OCI-LY1 (cell line): ENCODE measurements around the gene PAPOLB.

Experiments
- CTCF ChIP-seq: fragments of 200-600 bp; sonication (generic), shearing (Covaris generic); IDR thresholded peaks from 2 replicates; pipeline ENCODE4 v1.5.1; 2017; ENCODE audit warnings: mild to moderate bottlenecking, antibody characterized with exemption, low read length, moderate library complexity, mixed read lengths
- EZH2 ChIP-seq: fragments of 200-600 bp; sonication (generic), shearing (Covaris generic); IDR thresholded peaks from 2 replicates; pipeline ENCODE4 v1.8.0; 2017; ENCODE audit warnings: borderline replicate concordance, mixed run types, mild to moderate bottlenecking, antibody characterized with exemption, low read length, moderate library complexity, mixed read lengths

- TF ChIP-seq CTCF, result no peak
- TF ChIP-seq EZH2, result no peak
Measured at GRCh38 chr7:4886671-4887070, 24.8 kb upstream of the PAPOLB start.
